GM18517 (cell line): Measurements from ENCODE around the gene C2orf42.
"Not testable (repeated sequence)": the region's sequence is repeated elsewhere in the genome, so short reads cannot be mapped to it uniquely, and the experiment has no call there.

ENCODE experiments used
- ATAC-seq: cut with Tn5 transposase; IDR thresholded peaks from one replicate; pipeline ENCODE4 v1.9.1; 2021; ENCODE audit warnings: mild to moderate bottlenecking, moderate library complexity; ENCODE audit not compliant: unreplicated experiment

Gene C2orf42

GRCh38 chr2:70111752-70112591 is 78.8 kb downstream of the C2orf42 start:
- no peak for ATAC-seq

DNA sequence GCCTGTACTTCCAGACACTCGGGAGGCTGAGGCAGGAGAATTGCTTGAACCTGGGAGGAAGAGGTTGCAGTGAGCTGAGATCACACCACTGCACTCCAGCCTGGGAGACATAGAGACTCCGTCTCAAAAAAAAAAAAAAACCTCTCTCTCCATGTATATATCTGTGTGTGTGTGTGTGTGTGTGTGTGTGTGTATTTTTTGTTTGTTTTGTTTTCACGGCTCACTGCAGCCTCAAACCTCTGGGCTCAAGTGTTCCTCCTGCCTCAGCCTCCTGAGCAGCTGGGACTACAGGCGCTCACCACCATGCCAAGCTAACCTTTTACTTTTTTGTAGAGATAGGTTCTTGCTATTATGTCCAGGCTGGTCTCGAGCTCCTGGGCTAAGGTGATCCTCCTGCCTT is 80.4 kb downstream of the C2orf42 start:
- ATAC-seq, result not testable (repeated sequence)

- ATAC-seq, result not testable (repeated sequence)
Observed at GRCh38 chr2:70106138-70106537, 84.7 kb downstream of the C2orf42 start.

GRCh38 chr2:70104231-70105111 is 86.3 kb downstream of the C2orf42 start:
- ATAC-seq, result no peak

DNA sequence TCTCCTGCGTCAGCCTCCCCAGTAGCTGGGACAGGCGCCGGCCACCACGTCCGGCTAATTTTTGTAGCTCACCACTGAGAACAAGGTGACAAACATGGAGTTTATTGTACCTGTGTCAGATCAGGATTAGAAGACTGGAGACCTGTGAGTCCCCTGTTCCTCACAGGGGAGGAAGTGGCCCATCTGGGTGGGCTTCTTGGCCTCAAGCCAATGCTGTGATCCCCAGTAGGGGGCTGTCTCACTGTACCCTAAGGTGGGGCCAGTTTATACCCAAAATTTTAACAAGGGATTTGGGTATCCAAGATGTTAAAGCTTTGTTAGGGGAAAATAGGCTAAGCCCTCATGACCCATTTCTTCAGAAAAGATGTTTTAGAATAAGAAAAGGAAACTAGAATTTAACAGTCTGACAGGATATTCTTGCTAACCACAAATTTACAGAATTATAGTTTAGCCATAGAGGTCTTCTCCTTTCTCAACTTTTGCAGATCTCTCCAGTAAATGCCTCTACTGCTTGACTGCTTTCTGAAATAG is 87.2 kb downstream of the C2orf42 start:
- no peak for ATAC-seq

DNA sequence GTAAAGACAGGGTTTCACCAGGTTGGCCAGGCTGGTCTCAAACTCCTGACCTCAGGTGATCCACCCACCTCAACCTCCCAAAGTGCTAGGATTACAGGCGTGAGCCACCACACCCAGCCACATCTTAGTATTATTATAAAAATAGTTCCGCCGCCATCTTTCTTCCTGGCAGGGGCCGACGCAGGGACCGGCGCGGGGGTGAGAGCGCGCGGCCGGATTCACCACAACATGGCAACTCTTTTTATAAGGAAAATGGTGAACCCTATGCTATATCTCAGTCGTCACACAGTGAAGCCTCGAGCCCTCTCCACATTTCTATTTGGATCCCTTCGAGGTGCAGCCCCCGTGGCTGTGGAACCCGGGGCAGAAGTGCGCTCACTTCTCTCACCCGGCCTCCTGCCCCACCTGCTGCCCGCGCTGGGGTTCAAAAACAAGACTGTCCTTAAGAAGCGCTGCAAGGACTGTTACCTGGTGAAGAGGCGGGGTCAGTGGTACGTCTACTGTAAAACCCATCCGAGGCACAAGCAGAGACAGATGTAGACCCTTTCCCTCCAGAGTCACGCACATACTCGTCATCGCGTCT is 88.4 kb downstream of the C2orf42 start:
- ATAC-seq, result not testable (repeated sequence)

GRCh38 chr2:70101686-70102085 is 89.1 kb downstream of the C2orf42 start:
- ATAC-seq, result not testable (repeated sequence)

DNA sequence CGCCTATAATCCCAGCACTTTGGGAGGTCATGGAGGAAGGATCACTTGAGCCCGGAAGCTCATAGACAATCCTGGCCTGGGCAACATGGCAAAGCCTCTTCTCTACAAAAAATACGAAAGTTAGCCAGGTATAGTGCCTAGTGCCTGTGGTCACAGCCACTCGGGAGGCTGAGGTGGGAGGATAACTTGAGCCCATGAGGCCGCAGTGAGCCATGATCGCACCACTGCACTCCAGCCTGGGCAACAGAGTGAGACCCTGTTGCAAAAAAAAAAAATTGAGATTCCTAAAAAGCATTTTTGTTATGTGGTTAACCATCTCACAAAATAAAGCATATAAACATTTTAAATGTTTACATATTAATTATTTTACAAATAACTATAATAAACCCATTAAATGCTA is 89.6 kb downstream of the C2orf42 start:
- ATAC-seq, result no peak
